Measurements from ENCODE around the gene KRTAP25-1.

Gene KRTAP25-1, protein sequence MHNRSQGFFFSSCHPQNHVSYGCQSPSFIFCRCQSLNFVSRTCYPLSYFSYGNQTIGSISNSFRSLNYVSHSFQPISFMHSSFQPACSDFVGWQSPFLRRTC

DNA sequence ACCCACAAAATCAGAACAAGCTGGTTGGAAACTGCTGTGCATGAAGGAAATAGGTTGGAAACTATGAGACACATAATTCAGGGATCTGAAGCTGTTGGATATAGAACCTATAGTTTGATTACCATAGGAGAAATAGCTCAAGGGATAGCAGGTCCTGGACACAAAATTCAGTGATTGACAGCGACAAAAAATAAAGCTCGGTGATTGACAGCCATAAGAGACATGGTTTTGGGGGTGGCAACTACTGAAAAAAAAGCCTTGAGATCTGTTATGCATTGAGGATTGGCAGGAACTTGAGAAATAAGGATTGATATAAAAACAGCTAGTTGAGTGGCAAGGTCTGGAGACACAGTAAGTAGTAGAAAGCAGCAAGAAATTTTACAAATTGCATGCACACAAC is at the start of gene KRTAP25-1:
Gene KRTAP25-1 (minus strand): TSS at position 300 of the 400 bp plus-strand sequence. CDS start 24 bp downstream, at position 276.
- no peak for DNase-seq (ENCODE audit: low read depth)
- no peak within 1 kb of the TSS for H3K4me3 ChIP-seq (ENCODE audit: low read depth, low read length)
- TF ChIP-seq, protein P1, sequence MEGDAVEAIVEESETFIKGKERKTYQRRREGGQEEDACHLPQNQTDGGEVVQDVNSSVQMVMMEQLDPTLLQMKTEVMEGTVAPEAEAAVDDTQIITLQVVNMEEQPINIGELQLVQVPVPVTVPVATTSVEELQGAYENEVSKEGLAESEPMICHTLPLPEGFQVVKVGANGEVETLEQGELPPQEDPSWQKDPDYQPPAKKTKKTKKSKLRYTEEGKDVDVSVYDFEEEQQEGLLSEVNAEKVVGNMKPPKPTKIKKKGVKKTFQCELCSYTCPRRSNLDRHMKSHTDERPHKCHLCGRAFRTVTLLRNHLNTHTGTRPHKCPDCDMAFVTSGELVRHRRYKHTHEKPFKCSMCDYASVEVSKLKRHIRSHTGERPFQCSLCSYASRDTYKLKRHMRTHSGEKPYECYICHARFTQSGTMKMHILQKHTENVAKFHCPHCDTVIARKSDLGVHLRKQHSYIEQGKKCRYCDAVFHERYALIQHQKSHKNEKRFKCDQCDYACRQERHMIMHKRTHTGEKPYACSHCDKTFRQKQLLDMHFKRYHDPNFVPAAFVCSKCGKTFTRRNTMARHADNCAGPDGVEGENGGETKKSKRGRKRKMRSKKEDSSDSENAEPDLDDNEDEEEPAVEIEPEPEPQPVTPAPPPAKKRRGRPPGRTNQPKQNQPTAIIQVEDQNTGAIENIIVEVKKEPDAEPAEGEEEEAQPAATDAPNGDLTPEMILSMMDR (IDR thresholded peaks at IDR 0.05; ENCODE audit: control insufficient read depth, extremely low read depth, insufficient read depth): no peak

DNA sequence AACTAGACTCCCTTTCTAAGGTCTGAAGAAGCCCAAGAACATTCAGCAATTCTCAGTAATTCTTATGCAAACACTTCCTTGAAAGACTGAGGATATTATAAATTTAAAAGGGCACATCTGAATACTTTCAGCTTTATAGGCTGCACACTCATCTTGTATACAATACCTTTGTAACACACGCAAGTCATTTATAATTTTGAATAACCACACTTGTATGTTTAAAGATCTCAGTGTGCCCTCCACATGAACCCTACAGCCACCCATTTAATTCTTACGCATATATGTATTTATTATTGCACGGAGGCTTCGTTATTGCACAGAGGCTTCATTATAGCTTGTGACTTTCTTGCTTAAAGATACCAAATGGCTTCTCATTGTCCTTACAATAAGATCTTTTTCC is 49.4 kb upstream of the KRTAP25-1 start:
- DNase-seq (ENCODE audit: low read depth): peak; percentile 27
- TF ChIP-seq, protein P1 (IDR thresholded peaks at IDR 0.05; ENCODE audit: control insufficient read depth, extremely low read depth, insufficient read depth): no peak
- no peak overlapping the region for H3K4me3 ChIP-seq (ENCODE audit: low read depth, low read length)

DNA sequence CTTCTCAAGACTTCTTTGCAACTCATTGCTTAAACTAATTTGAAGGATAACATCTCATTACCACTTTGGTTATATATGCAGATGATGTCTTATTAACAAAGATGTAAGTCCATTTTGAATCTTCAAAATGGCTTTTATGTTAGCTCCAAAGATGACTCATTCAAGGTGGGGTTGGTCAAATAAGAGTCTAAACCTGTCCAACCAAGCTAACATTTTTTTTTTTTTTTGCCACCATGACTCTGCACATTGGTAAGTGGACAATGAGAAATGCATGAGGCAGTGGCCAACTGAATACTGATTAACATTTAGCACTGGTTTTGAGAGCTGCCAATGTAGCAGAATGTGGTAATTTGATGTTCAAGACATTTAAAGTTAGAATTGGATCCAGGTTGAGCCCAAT is 48.5 kb upstream of the KRTAP25-1 start:
- DNase-seq (ENCODE audit: low read depth): no peak
- H3K4me3 ChIP-seq (ENCODE audit: low read depth, low read length): no peak overlapping the region
- TF ChIP-seq, protein P1 (IDR thresholded peaks at IDR 0.05; ENCODE audit: control insufficient read depth, extremely low read depth, insufficient read depth): no peak

DNA sequence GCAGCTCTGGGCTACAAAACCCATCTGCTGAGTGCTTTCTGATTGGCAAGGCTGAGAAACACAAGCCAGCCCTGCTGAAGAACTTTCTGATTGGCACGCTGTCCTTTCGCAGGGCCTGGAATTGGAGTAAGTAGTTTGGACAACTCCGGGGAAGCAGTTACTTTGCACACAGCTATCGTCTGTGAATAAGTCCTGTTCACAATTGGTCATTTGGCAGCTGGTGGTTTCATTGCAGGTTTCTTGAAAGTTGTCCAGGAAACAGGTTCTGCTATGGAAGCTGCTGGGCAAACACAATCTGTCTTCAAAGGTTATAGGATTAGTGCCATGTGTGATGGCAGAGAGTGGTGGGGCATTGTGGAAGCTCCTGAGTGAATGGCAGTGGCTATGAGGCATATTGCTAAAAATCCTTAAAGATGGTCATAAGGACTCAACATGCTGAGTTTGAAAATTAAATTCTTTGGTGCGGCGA is 48.0 kb upstream of the KRTAP25-1 start, which contains the start of gene KRTAP27-1:
Gene KRTAP27-1 (minus strand): TSS at position 419 of the 469 bp plus-strand sequence. CDS start 26 bp downstream, at position 393.
- no peak for DNase-seq (ENCODE audit: low read depth)

DNA sequence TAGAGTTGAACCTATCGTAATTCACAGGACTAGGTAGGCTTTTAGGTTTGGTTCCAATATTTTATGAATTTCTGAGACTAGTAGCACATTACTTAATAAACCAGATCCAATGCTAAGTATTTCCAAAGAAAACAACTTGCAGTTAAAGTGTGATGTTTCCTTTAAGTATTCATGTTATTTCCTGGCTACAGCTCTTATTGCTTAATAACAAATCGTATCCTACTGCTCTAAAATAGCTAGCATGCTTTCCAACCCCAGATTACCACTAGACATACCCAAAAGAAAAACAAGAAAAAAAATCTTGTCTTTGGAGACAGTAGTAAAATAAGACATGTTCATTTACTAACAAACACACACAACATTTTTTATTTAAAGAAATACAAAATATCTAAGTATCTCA is 47.3 kb upstream of the KRTAP25-1 start:
- no peak for DNase-seq (ENCODE audit: low read depth)
- no peak overlapping the region for H3K4me3 ChIP-seq (ENCODE audit: low read depth, low read length)
- TF ChIP-seq, protein P1 (IDR thresholded peaks at IDR 0.05; ENCODE audit: control insufficient read depth, extremely low read depth, insufficient read depth): no peak

More for the DNA sequence above, 48.0 kb upstream of the KRTAP25-1 start, which contains the start of gene KRTAP27-1:
- H3K4me3 ChIP-seq (ENCODE audit: low read depth, low read length): no peak within 1 kb of the TSS
- TF ChIP-seq, protein P1 (IDR thresholded peaks at IDR 0.05; ENCODE audit: control insufficient read depth, extremely low read depth, insufficient read depth): no peak

DNA sequence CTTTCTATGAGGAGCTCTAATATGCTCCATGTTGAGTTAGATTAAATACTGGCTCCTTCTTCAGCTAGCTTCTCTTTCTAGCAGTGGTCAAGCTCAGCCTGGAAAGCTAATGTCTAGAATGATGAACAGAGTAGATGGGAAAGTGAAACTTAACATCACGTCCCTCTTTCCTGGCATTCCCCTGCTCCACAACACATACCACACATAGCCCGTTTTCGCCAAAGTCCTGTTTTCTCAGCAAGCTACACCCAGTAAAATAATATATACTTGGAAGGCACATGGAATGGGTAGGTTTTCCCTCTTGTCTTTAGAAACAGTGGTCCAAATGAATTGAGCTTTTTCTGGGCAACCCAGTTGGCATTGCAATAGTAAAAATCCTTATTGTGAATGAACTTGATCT is 44.4 kb upstream of the KRTAP25-1 start:
- DNase-seq (ENCODE audit: low read depth): no peak
- H3K4me3 ChIP-seq (ENCODE audit: low read depth, low read length): no peak overlapping the region
- TF ChIP-seq, protein P1 (IDR thresholded peaks at IDR 0.05; ENCODE audit: control insufficient read depth, extremely low read depth, insufficient read depth): no peak

DNA sequence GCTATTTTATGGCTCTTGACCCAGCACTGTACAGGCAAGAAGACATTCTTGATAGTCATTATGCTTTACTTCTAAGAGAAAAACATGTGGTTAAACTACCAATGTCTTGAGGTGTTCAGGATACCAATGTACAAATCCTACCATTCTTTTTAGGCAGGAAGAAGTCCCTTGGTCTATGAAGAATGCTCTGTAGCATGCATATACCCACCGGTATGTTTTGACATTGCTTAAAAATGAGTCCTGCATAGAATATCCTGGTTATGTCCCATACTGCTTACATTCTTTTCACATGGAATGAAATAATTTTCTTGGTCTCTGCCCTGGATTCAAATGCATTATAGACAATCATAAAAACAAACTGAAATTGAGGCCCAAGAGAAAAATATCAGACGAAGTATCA is 43.4 kb upstream of the KRTAP25-1 start:
- no peak for DNase-seq (ENCODE audit: low read depth)
- TF ChIP-seq, protein P1 (IDR thresholded peaks at IDR 0.05; ENCODE audit: control insufficient read depth, extremely low read depth, insufficient read depth): no peak
- no peak overlapping the region for H3K4me3 ChIP-seq (ENCODE audit: low read depth, low read length)

Data from LNCaP clone FGC (cell line).